Upper lobe of left lung (tissue), 6 donors: ENCODE measurements around the gene MORN1. TPM values are rescaled to one million over a fixed set of nuclear protein-coding genes. Genes with fewer than 3 reads are reported as not detected.

Experiments
- ATAC-seq, 2 donors: fragments of 200-7000 bp; cut with Tn5 transposase; one replicate each; pipeline ENCODE4 v1.9.1; 2022; ENCODE audit warnings: mild to moderate bottlenecking in 2 of 2, moderate library complexity in 2 of 2; ENCODE audit not compliant: low FRiP score in 2 of 2
- DNase-seq, 2 donors: peaks; one replicate each; pipeline ENCODE4 v3.0.0-alpha.2; 2019 to 2020
- H3K27ac ChIP-seq, 4 donors: fragments of 200-600 bp; sonication (generic); one replicate each; pipeline ENCODE4 v1.5.1; 2016 to 2019
- H3K27me3 ChIP-seq, 4 donors: fragments of 200-600 bp; sonication (generic); one replicate each; pipeline ENCODE4 v1.5.1; 2017 to 2019
- H3K36me3 ChIP-seq, 4 donors: fragments of 200-600 bp; sonication (generic); one replicate each; pipeline ENCODE4 v1.5.1; 2016 to 2019
- H3K4me1 ChIP-seq, 4 donors: fragments of 200-600 bp; sonication (generic); one replicate each; pipeline ENCODE4 v1.5.1; 2018 to 2019
- H3K4me3 ChIP-seq, 4 donors: fragments of 200-600 bp; sonication (generic); one replicate each; pipeline ENCODE4 v1.5.1; 2017 to 2019; ENCODE audit warnings: mild to moderate bottlenecking in 2 of 4, moderate library complexity in 1 of 4
- H3K9me3 ChIP-seq, 4 donors: fragments of 200-600 bp; sonication (generic); one replicate each; pipeline ENCODE4 v1.5.1; 2018 to 2019
- EP300 ChIP-seq, 4 donors: sonication (generic); formaldehyde crosslinking; IDR thresholded peaks; one replicate each; pipeline ENCODE4 v1.5.1; 2017; ENCODE audit warnings: antibody characterized with exemption in 4 of 4, control low read depth in 2 of 4
- POLR2A ChIP-seq, 4 donors: fragments of 450-650 bp; IDR thresholded peaks; one replicate each; pipeline ENCODE4 v1.5.1; 2016 to 2017; ENCODE audit warnings: antibody characterized with exemption in 4 of 4, mild to moderate bottlenecking in 2 of 4
- POLR2AphosphoS5 ChIP-seq, 2 donors: sonication (generic); formaldehyde crosslinking; IDR thresholded peaks; one replicate each; pipeline ENCODE4 v1.5.1; 2017; ENCODE audit warnings: antibody characterized with exemption in 2 of 2
- WGBS, 2 donors: methylation state at CpG; one replicate each; pipeline ENCODE4 v1.1.5; 2017 to 2018; 5-methylcytosine and 5-hydroxymethylcytosine counted together
- total RNA-seq, 6 donors: library from RNA; depleted of rRNA in 4 of 6; stranded (reverse); fragments of >200 nt in 4 of 6; gene quantifications; one replicate each; pipeline versions ENCODE4 v1.1.0 to v1.2.1, GENCODE V29; 2016 to 2021
- TF ChIP-seq, protein P1 (sequence below), 6 experiments: fragments of 450-650 bp in 4 of 6; fragments of 200-600 bp in 2 of 6; sonication (generic) in 2 of 6; IDR thresholded peaks; one replicate each; pipeline ENCODE4 v1.5.1; 2016 to 2019; ENCODE audit warnings: antibody characterized with exemption in 6 of 6
- donor health status: DM: no; HTN: no; CAD: no; lungs with moderate emphysema.
- donor health status: DM: no; HTN: yes; CAD: no; lungs with severe emphysema.

Gene MORN1
- total RNA-seq, 6 donors from 2014 or later = 8.5 to 23.4 (median 14.6) TPM

GRCh38 chr1:2404142-2404889 lies 13.0 kb upstream of the MORN1 start:
- TF ChIP-seq EP300 (IDR thresholded peaks at IDR 0.05) (no peak), POLR2AphosphoS5 (IDR thresholded peaks at IDR 0.05) (no peak), POLR2A (IDR thresholded peaks at IDR 0.05) (no peak)
- TF ChIP-seq, protein P1, sequence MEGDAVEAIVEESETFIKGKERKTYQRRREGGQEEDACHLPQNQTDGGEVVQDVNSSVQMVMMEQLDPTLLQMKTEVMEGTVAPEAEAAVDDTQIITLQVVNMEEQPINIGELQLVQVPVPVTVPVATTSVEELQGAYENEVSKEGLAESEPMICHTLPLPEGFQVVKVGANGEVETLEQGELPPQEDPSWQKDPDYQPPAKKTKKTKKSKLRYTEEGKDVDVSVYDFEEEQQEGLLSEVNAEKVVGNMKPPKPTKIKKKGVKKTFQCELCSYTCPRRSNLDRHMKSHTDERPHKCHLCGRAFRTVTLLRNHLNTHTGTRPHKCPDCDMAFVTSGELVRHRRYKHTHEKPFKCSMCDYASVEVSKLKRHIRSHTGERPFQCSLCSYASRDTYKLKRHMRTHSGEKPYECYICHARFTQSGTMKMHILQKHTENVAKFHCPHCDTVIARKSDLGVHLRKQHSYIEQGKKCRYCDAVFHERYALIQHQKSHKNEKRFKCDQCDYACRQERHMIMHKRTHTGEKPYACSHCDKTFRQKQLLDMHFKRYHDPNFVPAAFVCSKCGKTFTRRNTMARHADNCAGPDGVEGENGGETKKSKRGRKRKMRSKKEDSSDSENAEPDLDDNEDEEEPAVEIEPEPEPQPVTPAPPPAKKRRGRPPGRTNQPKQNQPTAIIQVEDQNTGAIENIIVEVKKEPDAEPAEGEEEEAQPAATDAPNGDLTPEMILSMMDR (IDR thresholded peaks at IDR 0.05) = no peak
- Histone ChIP-seq H3K27me3 (no peaks in the 10 kb centered on the region), H3K27ac (no peak overlapping the region), H3K4me1 (no peaks in the 10 kb centered on the region), H3K9me3 (no peaks in the 10 kb centered on the region), H3K36me3 (peaks cover 31 to 91% (median 75%) of the 10 kb centered on the region in 4 donors), H3K4me3 (no peak overlapping the region)
- 82% methylated on average over 29 of the region's 29 CpGs for whole genome bisulfite sequencing, 2 donors
- ATAC-seq (no peak), DNase-seq (no peak)

GRCh38 chr1:2403273-2403672 lies 11.9 kb upstream of the MORN1 start:
- Histone ChIP-seq H3K4me3 (no peak overlapping the region), H3K36me3 (peaks cover 31 to 96% (median 77%) of the 10 kb centered on the region in 4 donors), H3K27ac (no peak overlapping the region), H3K9me3 (no peaks in the 10 kb centered on the region), H3K27me3 (no peaks in the 10 kb centered on the region), H3K4me1 (no peaks in the 10 kb centered on the region)
- WGBS, 2 donors = 88 to 90% methylated on average over 19 of the region's 19 CpGs
- no peak for TF ChIP-seq POLR2AphosphoS5 (IDR thresholded peaks at IDR 0.05)
- TF ChIP-seq, protein P1 (IDR thresholded peaks at IDR 0.05) = no peak
- no peak for TF ChIP-seq POLR2A (IDR thresholded peaks at IDR 0.05)
- no peak for TF ChIP-seq EP300 (IDR thresholded peaks at IDR 0.05)
- no peak for DNase-seq
- ATAC-seq = no peak

DNA sequence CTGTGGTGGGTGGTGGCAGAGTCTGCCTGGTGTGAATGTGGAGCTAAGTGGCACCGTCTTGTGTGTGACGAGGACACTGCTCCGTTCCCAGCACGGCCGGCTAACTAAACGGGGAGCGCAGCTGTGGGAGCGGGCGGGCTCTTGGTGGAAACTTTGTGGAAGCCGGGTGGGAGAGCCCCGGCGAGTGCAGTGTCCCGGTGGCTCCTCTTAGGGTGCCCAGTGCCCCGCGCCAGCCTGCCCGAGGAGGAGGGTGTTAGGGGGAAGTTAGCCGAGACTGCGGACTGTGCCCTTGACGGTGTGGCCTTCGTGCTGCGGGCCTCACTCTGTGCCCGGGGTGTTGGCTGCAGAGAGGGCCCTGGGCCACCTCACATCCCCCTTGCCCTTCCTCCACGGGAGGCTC lies 11.1 kb upstream of the MORN1 start:
- Histone ChIP-seq H3K36me3 (peaks cover 36 to 96% (median 79%) of the 10 kb centered on the region in 4 donors), H3K4me1 (no peaks in the 10 kb centered on the region), H3K4me3 (no peak overlapping the region), H3K27ac (no peak overlapping the region), H3K9me3 (no peaks in the 10 kb centered on the region), H3K27me3 (no peaks in the 10 kb centered on the region)
- no peak for DNase-seq
- no peak for TF ChIP-seq POLR2A (IDR thresholded peaks at IDR 0.05)
- TF ChIP-seq EP300 (IDR thresholded peaks at IDR 0.05) = no peak
- no peak for TF ChIP-seq POLR2AphosphoS5 (IDR thresholded peaks at IDR 0.05)
- ATAC-seq = peak in 1 of 2 donors; percentile 15
- WGBS, 2 donors = 94 to 95% methylated on average over 7 to 23 of the region's 23 CpGs

- H3K27ac ChIP-seq = no peak overlapping the region
- peaks cover 43 to 98% (median 83%) of the 10 kb centered on the region in 4 donors for H3K36me3 ChIP-seq
- WGBS, 2 donors = 85 to 89% methylated on average over 13 to 14 of the region's 14 CpGs
Observed at GRCh38 chr1:2400950-2401649, 9.7 kb upstream of the MORN1 start.

DNA sequence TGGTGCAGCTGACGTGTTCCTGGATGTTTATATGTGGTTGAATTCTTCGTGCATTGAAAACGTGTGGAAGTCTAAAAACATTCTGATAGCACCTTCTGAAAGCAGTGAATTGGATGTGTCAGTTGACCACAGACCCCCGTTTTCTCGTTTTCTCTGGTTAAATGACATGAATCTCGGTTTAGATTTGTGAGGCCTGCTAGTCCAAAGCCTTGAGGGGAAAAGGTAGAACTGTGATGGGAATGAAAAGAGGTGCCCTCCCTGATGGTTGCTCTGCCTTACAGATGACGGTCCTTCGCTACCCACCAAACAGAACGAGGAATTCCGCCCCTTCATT lies 9.2 kb upstream of the MORN1 start:
- H3K36me3 ChIP-seq = peaks cover 44 to 98% (median 84%) of the 10 kb centered on the region in 4 donors
- 83 to 87% methylated on average over 10 of the region's 10 CpGs for WGBS, 2 donors

More at GRCh38 chr1:2400950-2401649, 9.7 kb upstream of the MORN1 start:
- Histone ChIP-seq H3K4me3 (no peak overlapping the region), H3K9me3 (no peaks in the 10 kb centered on the region), H3K4me1 (no peaks in the 10 kb centered on the region), H3K27me3 (no peaks in the 10 kb centered on the region)
- DNase-seq = no peak
- TF ChIP-seq POLR2A (IDR thresholded peaks at IDR 0.05) (no peak), POLR2AphosphoS5 (IDR thresholded peaks at IDR 0.05) (no peak), EP300 (IDR thresholded peaks at IDR 0.05) (no peak)
- TF ChIP-seq, protein P1 (IDR thresholded peaks at IDR 0.05) = no peak
- no peak for ATAC-seq

More for the DNA sequence above, 9.2 kb upstream of the MORN1 start:
- no peaks in the 10 kb centered on the region for H3K27me3 ChIP-seq
- TF ChIP-seq POLR2A (IDR thresholded peaks at IDR 0.05) (no peak), POLR2AphosphoS5 (IDR thresholded peaks at IDR 0.05) (no peak), EP300 (IDR thresholded peaks at IDR 0.05) (no peak)
- TF ChIP-seq, protein P1 (IDR thresholded peaks at IDR 0.05) = no peak
- DNase-seq (no peak), ATAC-seq (no peak)
- no peaks in the 10 kb centered on the region for H3K4me1 ChIP-seq
- H3K27ac ChIP-seq = no peak overlapping the region
- no peak overlapping the region for H3K4me3 ChIP-seq
- H3K9me3 ChIP-seq = no peaks in the 10 kb centered on the region
